Stimulated activated CD4-positive, alpha-beta T cell treated with anti-CD3 and anti-CD28 coated beads, TNF-alpha, amount 100 ng/mL, for 1 hour (primary cell): ENCODE results near the gene TRIM54.
"Not testable (repeated sequence)": the region's sequence is repeated elsewhere in the genome, so short reads cannot be mapped to it uniquely, and the experiment has no call there.

ENCODE experiments used
- DNase-seq, 3 donors: peaks; one replicate each; pipeline ENCODE4 v3.0.0-alpha.2; 2020; ENCODE audit warnings: low read depth in 3 of 3, low spot score in 1 of 3

The TRIM54 gene

DNA sequence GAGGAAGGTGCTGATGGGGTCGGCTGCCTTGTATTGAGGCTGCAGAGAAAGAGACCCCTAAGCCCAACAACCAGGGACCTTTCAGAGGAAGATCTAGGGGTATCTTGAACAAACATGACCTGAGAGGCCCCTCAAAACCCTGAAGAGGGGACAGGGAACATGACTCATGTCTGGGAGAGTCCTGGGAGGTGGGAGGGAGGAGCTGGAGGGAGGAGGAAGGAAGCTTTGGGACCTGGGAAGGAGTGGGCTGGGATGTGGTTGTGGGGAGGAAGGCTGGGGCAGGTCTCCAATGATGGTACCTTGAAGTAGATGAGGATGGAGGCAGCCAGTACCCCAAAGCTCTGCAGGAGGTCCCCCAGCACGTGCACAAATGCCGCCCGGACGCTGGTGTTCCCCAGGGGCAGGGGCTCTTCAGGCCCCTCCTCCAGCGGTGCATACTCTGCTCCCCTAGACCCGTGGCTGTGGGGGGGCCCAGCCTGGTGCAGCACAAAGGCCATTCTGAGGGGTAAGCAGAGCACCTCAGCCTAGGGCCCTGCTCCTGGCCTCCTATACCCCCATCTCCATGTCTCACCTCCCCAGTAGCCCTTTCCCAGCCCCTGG, 25.3 kb upstream of the TRIM54 start:
- no peak for DNase-seq

GRCh38 chr2:27258051-27258450, 24.2 kb upstream of the TRIM54 start:
- no peak for DNase-seq

- no peak for DNase-seq
These were observed 20.8 kb upstream of the TRIM54 start for GRCh38 chr2:27261241-27261925.

GRCh38 chr2:27261926-27262298, 20.3 kb upstream of the TRIM54 start:
- DNase-seq, result no peak

GRCh38 chr2:27262379-27263286, 19.6 kb upstream of the TRIM54 start, which contains the start of gene SLC30A3:
TSS of gene SLC30A3 (minus strand) at chr2:27263047. CDS start at chr2:27262906, 141 bp downstream.
- peak; percentile 11 to 56 (median 37) for DNase-seq

GRCh38 chr2:27263287-27264252, 18.7 kb upstream of the TRIM54 start:
- no peak for DNase-seq

- DNase-seq, result no peak
These were observed 17.9 kb upstream of the TRIM54 start for GRCh38 chr2:27264253-27264752.

GRCh38 chr2:27264753-27265535, 17.3 kb upstream of the TRIM54 start:
- peak; percentile 18 to 49 (median 31) for DNase-seq

DNA sequence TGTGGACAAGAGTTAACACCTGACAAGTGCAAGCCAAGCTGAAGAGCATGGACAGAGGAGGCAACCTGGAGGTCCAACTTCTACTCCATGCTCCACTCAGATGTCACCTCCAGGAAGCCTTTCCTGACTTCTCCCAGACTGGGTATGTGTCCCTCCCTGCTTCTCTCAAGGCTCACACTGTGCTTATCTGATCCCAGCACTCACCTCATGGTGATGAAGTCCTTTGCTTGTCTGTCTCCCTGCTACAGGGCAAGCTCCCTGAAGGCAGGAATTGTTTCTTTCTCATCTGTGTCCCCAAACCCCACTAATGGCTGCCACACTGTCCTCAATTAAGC, 16.7 kb upstream of the TRIM54 start:
- DNase-seq, result no peak

GRCh38 chr2:27268296-27268695, 13.9 kb upstream of the TRIM54 start:
- DNase-seq, result not testable (repeated sequence)

DNA sequence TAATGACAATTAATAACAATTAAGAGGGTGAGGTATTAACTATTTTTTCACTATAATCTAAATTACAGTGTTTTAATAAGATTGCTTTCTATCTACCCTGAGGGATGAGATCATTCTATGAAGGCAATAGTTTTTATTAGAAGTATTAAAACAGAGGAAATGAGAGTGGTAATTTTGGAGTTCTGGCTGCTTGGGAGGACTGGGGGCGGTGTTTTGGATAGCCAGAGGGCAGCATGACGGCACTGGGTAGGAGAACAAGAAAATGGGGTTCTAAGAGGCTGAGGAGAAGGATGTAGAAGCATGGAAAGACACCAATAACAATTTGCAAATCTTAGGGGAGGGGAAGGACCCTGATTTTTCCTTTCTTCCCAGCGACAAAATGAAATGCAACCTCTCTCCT, 12.1 kb upstream of the TRIM54 start:
- DNase-seq, result no peak

DNA sequence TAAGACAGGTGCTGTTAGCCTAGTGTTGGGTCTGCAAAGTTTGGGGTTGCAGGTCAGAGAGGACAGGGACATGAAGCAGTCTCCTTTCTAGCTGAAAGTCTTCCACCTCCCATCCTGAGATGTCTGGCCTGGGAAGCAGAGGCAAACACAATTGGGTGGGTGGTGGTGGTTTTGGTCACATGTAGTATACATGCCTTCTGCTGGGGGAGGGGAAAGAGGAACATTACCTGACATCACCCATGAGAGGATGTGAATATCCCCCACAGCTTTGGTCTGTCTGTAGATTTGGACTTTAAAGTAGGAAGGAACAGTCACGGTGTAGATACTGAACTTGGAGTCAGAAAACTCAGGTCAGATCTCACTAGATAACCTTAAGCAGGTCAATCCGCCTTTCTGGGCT, 11.6 kb upstream of the TRIM54 start:
- no peak for DNase-seq

DNA sequence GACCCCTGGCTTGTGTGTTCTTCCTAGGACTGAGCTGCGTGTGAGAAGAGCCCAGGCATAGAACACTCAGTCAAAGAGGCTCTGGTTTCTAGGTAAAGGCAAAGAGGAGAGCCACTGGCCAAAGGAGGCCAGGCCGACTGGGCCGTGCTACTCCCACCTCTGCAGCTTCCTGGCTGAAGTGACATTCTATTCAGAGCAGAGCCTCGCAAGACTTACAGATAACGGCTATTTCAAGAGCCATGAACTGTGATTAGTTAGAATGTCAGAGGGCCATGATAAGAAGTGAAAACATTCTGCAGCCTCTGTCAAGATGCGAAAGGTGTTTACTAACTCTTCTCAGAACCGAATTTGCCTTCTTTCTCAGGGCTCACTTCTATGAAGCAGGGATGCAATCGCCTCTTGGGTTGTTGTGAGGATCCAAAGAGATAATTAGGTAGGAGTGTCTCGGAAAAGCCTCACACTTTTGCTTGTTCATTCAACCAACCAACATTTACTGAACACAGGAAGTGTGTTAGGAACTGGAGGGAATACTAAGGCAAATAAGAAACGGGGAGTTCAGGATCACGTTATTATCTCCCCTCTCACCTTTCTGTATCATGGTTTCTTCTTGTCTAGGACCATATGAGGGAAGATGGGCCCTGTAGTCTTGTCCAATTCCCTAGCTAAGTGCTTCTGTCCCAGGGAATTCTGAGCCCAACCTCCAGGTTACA, 10.4 kb upstream of the TRIM54 start:
- DNase-seq, result no peak

GRCh38 chr2:27272537-27273522, 9.4 kb upstream of the TRIM54 start:
- DNase-seq, result not testable (repeated sequence)

DNA sequence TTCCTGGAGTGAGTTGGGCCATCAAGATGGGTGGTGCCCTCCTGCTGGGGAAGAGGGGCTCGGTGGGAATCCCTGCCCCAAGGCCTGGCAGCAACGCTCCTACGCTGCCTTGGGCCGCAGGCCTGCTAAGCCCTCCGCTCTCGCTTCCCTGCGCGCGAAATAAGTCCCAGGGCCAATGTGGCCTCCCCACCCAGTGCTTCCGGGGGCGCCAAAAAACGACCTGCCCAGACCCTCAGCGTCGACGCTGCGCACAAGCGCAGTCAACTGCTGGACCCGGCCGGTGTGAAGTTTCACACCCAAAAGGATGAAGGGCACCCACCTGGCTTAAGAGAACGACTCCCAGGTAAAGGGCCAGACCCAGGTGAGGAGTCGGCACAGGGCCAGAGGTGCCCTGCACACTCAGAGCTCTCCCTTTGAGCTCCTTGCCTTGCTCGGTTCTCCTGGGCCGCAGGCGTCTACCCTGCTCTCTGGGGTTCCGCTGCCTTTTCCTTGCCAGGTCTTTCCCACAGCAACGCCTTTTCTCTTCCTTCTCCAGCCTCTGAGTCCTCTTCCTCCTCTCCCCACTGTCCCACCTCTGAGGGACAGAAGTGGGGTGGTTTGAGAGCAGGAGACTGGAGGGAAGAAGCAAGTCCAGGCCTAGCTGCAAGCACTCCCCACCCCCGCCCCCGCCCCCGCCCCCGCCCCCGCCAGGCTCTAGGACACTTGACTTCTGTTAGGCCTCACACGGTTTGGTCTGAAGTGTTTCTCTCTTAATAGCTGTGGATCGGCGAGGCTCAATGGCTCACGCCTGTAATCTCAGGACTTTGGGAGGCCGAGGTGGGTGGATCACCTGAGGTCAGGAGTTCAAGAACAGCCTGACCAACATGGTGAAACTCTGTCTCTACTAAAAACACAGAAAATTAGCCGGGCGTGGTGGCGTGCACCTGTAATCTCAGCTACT, 6.7 kb upstream of the TRIM54 start, which contains the start of gene DNAJC5G:
DNAJC5G (plus strand) TSS at position 223 of the 940 bp plus-strand sequence. CDS start 1,296 bp downstream, outside the sequence.
- DNase-seq, result no peak

DNA sequence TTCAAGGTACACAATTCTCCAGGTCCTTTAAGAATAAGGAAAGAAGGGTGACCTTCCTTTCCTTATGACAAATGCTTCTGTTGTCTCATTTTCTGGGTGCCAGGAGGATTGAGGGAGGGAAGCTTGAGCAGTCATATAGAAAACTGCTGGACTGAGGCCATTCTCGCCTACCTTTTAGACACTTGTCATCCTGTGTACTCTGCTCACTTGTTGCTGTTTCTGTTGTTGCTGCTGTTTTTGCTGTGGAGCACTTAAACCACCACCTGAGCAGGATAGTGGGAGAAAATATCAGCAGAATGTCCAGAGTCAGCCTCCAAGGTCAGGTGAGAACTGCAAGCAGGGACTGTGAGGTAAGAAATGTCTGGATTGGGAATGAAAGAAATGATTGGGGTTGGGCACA, 4.2 kb upstream of the TRIM54 start:
- DNase-seq, result no peak

DNA sequence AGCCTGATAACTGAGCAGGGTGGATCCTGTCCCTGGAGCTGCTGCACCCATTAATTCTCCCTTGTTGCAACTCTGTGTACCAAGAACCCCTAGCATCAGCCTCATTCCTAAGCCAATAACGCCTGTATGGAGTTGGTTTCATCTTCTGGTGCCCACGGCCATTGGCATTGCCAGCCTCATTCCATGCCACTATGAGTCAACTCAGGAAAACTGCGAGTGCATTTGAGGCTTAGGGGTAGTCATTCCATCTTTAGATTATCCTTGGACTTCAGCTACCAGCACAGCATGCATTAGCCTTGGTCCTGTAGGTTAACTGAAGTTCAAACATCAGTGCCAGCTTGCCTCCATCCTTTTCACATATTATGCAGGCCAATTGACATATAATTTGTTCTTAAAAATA, 1.4 kb upstream of the TRIM54 start:
- no peak for DNase-seq
